NCI-H2171 treated with DMSO at 0.1 percent for 48 hours (cell line): Measurements from ENCODE around the gene IL20RB.
"Not testable (repeated sequence)": the region's sequence is repeated elsewhere in the genome, so short reads cannot be mapped to it uniquely, and the experiment has no call there.

ENCODE experiments used
- DNase-seq: peaks from one replicate; lab custom pipeline; 2025; lab: John Stamatoyannopoulos, UW

The IL20RB gene

GRCh38 chr3:136946978-136947377 is 10.8 kb upstream of the IL20RB start:
- DNase-seq = no peak

- DNase-seq = no peak
Measured at GRCh38 chr3:136947477-136947876, 10.3 kb upstream of the IL20RB start.

GRCh38 chr3:136949146-136949545 is 8.6 kb upstream of the IL20RB start:
- no peak for DNase-seq

GRCh38 chr3:136949708-136950107 is 8.1 kb upstream of the IL20RB start:
- DNase-seq = no peak

- DNase-seq = no peak
Measured at GRCh38 chr3:136950623-136951022, 7.2 kb upstream of the IL20RB start.

GRCh38 chr3:136952292-136952691 is 5.5 kb upstream of the IL20RB start:
- DNase-seq = no peak

- no peak for DNase-seq
Measured at GRCh38 chr3:136954251-136954650, 3.5 kb upstream of the IL20RB start.

GRCh38 chr3:136954980-136955780 is 2.6 kb upstream of the IL20RB start:
- DNase-seq = no peak

GRCh38 chr3:136955813-136956212 is 2.0 kb upstream of the IL20RB start:
- no peak for DNase-seq

GRCh38 chr3:136956971-136957370 is 812 bp upstream of the IL20RB start:
- DNase-seq = no peak

- no peak for DNase-seq
Measured at GRCh38 chr3:136958939-136959338, 1.2 kb downstream of the IL20RB start.

- DNase-seq = no peak
Measured at GRCh38 chr3:136959599-136959998, 1.8 kb downstream of the IL20RB start.

- DNase-seq = no peak
Measured at GRCh38 chr3:136960838-136961836, 3.4 kb downstream of the IL20RB start.

GRCh38 chr3:136962927-136963326 is 5.1 kb downstream of the IL20RB start:
- no peak for DNase-seq

- not testable (repeated sequence) for DNase-seq
Measured at GRCh38 chr3:136969539-136969938, 11.8 kb downstream of the IL20RB start.

GRCh38 chr3:136973352-136973751 is 15.6 kb downstream of the IL20RB start:
- DNase-seq = no peak

- DNase-seq = no peak
Measured at GRCh38 chr3:136974670-136975069, 16.9 kb downstream of the IL20RB start.

GRCh38 chr3:136979204-136979603 is 21.4 kb downstream of the IL20RB start:
- DNase-seq = no peak

GRCh38 chr3:136979684-136980083 is 21.9 kb downstream of the IL20RB start:
- no peak for DNase-seq

GRCh38 chr3:136982033-136982432 is 24.2 kb downstream of the IL20RB start:
- DNase-seq = no peak

- no peak for DNase-seq
Measured at GRCh38 chr3:136982520-136983138, 24.8 kb downstream of the IL20RB start.

- no peak for DNase-seq
Measured at GRCh38 chr3:136984837-136985236, 27.1 kb downstream of the IL20RB start.
